Thyroid gland (tissue), 4 donors: ENCODE data around the gene EXOC3L1.

ENCODE experiments used
- CTCF ChIP-seq, 6 experiments: fragments of 200-600 bp in 3 of 6; fragments of 450-650 bp in 3 of 6; sonication (generic) in 3 of 6; IDR thresholded peaks; one replicate each; pipeline ENCODE4 v1.5.1; 2016 to 2019; ENCODE audit warnings: antibody characterized with exemption in 6 of 6, mild to moderate bottlenecking in 2 of 6, inconsistent platforms in 1 of 6, moderate library complexity in 1 of 6
- POLR2A ChIP-seq, 2 donors: fragments of 450-650 bp; IDR thresholded peaks; one replicate each; pipeline ENCODE4 v1.6.1; 2017; ENCODE audit warnings: antibody characterized with exemption in 2 of 2, mild to moderate bottlenecking in 2 of 2, moderate library complexity in 1 of 2

GRCh38 chr16:67200491-67200890, 10.6 kb upstream of the EXOC3L1 start:
- TF ChIP-seq CTCF (IDR thresholded peaks at IDR 0.05) (no peak), POLR2A (IDR thresholded peaks at IDR 0.05) (no peak)
